GM23338 (cell line): ENCODE measurements around the gene TSHZ3. TPM values are rescaled to one million over a fixed set of nuclear protein-coding genes. Genes with fewer than 3 reads are reported as not detected.

Source experiments
- ATAC-seq: fragments of 200-7000 bp; cut with Tn5 transposase; 3 replicates; pipeline ENCODE4 v1.9.1; 2020
- DNase-seq: peaks from one replicate; pipeline ENCODE4 v3.0.0-alpha.2; 2015; ENCODE audit warnings: low spot score
- H2AFZ ChIP-seq: fragments of 200-600 bp; sonication (generic); 2 replicates; pipeline ENCODE4 v1.8.0; 2016; ENCODE audit warnings: antibody characterized with exemption, mild to moderate bottlenecking, moderate library complexity
- H3F3A ChIP-seq: fragments of 200-600 bp; sonication (generic); replicated peaks from 2 replicates; pipeline ENCODE4 v1.8.0; 2017; ENCODE audit warnings: antibody characterized with exemption, mixed run types, low read depth
- H3K27ac ChIP-seq: fragments of 200-600 bp; sonication (generic); 2 replicates; pipeline ENCODE4 v1.6.1; 2016; ENCODE audit warnings: low read depth
- H3K27me3 ChIP-seq: fragments of 200-600 bp; sonication (generic); 2 replicates; pipeline ENCODE4 v1.8.0; 2016; ENCODE audit warnings: mild to moderate bottlenecking, mixed run types, moderate library complexity; ENCODE audit not compliant: insufficient read depth
- H3K36me3 ChIP-seq: fragments of 200-600 bp; sonication (generic); 2 replicates; pipeline ENCODE4 v1.8.0; 2016; ENCODE audit warnings: mild to moderate bottlenecking; ENCODE audit not compliant: insufficient read depth
- H3K4me1 ChIP-seq: fragments of 200-600 bp; sonication (generic); 2 replicates; pipeline ENCODE4 v1.8.0; 2016; ENCODE audit warnings: mild to moderate bottlenecking, moderate library complexity; ENCODE audit not compliant: insufficient read depth
- H3K4me2 ChIP-seq: fragments of 200-600 bp; sonication (generic); 2 replicates; pipeline ENCODE4 v1.7.1; 2017; ENCODE audit warnings: mixed run types
- H3K4me3 ChIP-seq: fragments of 200-600 bp; sonication (generic); 2 replicates; pipeline ENCODE4 v1.6.1; 2016; ENCODE audit warnings: mixed run types
- H3K79me2 ChIP-seq: fragments of 200-600 bp; sonication (generic); replicated peaks from 2 replicates; pipeline ENCODE4 v1.8.0; 2017; ENCODE audit warnings: mild to moderate bottlenecking; ENCODE audit not compliant: insufficient read depth
- H3K9me2 ChIP-seq: fragments of 200-600 bp; sonication (generic); 2 replicates; pipeline ENCODE4 v1.8.0; 2017; ENCODE audit not compliant: insufficient read depth
- H4K20me1 ChIP-seq: fragments of 200-600 bp; sonication (generic); replicated peaks from 2 replicates; pipeline ENCODE4 v1.8.0; 2017; ENCODE audit warnings: mild to moderate bottlenecking; ENCODE audit not compliant: insufficient read depth
- H3K27ac Mint-ChIP-seq: 2 replicates; pipeline ENCODE4 v1.8.0; 2020; ENCODE audit warnings: inconsistent platforms, mild to moderate bottlenecking, moderate library complexity, mixed read lengths
- H3K27me3 Mint-ChIP-seq: 3 replicates; pipeline ENCODE4 v1.8.0; 2022; ENCODE audit warnings: low read depth, mild to moderate bottlenecking, moderate library complexity, mixed read lengths, inconsistent platforms; ENCODE audit not compliant: insufficient read depth, poor library complexity
- H3K36me3 Mint-ChIP-seq: 3 replicates; pipeline ENCODE4 v1.8.0; 2021; ENCODE audit warnings: low read depth, mild to moderate bottlenecking, inconsistent platforms, moderate library complexity, mixed read lengths
- H3K4me1 Mint-ChIP-seq: 3 replicates; pipeline ENCODE4 v1.8.0; 2020; ENCODE audit warnings: mild to moderate bottlenecking, inconsistent platforms, mixed read lengths
- H3K4me3 Mint-ChIP-seq: 3 replicates; pipeline ENCODE4 v1.8.0; 2021; ENCODE audit warnings: moderate library complexity, mild to moderate bottlenecking, inconsistent platforms, mixed read lengths
- H3K9me3 Mint-ChIP-seq: 3 replicates; pipeline ENCODE4 v1.8.0; 2020; ENCODE audit warnings: moderate library complexity, mild to moderate bottlenecking, inconsistent platforms, mixed read lengths
- CREB1 ChIP-seq: fragments of 250-450 bp; sonication (Bioruptor Pico); IDR thresholded peaks from 2 replicates; pipeline ENCODE4 v1.5.0; 2020; ENCODE audit warnings: low read depth, mild to moderate bottlenecking, moderate library complexity
- EZH2 ChIP-seq: fragments of 200-600 bp; sonication (generic); IDR thresholded peaks from one replicate; pipeline ENCODE4 v1.8.0; 2017; ENCODE audit warnings: antibody characterized with exemption, mild to moderate bottlenecking, low read depth; ENCODE audit not compliant: unreplicated experiment
- polyA plus RNA-seq: library from polyadenylated mRNA; unstranded; fragments of >200 nt; fragmentation: Nextera tagmentation; extraction: Ambion mirVana; gene quantifications from 2 replicates; pipeline ENCODE4 v1.2.1, GENCODE V29; 2016
- total RNA-seq: library from RNA; depleted of rRNA; stranded (reverse); fragments of >200 nt; shearing (Covaris generic); gene quantifications from 2 replicates; pipeline ENCODE4 v1.2.3, GENCODE V29; 2014
- TF ChIP-seq, protein P1 (sequence below): fragments of 250-450 bp; sonication (Bioruptor Pico); IDR thresholded peaks from 2 replicates; pipeline ENCODE4 v1.5.0; 2020; ENCODE audit warnings: mild to moderate bottlenecking, moderate library complexity
- TF ChIP-seq, protein P2 (sequence below): IDR thresholded peaks from one replicate; pipeline ENCODE4 v1.6.1; 2018; ENCODE audit warnings: antibody characterized with exemption; ENCODE audit not compliant: unreplicated experiment
- TF ChIP-seq, protein P3 (sequence below): IDR thresholded peaks from 2 replicates; pipeline ENCODE4 v1.6.1; 2016; ENCODE audit warnings: antibody characterized with exemption

Gene TSHZ3
- total and polyA plus RNA-seq, 2 experiments from 2014 or later: 3.8 to 8.9 TPM

DNA sequence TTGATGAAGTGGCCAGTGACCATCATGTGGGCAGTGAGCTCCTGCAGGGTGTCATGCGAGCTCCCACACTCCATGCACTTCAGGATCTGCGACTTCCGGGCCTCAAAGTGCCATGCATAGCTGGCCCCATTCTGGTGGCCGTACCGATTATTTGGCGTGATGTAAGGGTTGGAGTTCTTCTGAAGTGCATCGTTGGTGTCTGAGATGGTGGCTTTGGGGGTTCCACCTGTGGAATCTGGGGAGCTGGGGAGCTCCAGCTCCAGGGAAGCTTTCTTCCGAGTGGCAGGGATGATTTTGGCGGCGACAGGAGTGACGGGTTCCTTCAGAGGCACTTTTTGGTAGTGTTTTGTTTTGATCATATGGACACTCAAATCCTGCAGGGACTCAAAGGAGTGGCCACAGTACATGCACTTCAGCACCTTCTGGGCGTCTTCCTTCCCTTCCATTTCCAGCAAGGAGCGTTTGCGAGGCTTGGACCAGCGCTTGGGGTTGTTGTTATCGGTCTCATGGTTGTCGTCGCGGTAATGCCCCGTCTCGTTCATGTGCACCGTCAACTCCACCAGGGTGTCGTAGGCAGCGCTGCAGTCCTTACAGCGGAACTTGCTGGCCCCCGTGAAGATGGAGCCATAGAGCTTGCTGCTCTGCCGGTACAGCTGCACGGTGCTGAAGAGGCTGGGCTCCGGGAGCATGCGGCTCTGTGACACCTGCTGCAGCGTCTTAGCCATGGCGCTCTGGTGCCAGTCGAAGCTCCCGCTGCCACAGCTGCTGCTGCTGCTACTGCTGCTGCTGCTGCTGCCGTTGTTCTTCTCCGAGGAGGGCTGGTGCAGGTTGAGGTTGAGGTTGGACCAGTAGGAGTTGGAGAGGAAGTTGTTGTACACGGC lies 70.4 kb downstream of the TSHZ3 start (continued):
- TF ChIP-seq, protein P1, sequence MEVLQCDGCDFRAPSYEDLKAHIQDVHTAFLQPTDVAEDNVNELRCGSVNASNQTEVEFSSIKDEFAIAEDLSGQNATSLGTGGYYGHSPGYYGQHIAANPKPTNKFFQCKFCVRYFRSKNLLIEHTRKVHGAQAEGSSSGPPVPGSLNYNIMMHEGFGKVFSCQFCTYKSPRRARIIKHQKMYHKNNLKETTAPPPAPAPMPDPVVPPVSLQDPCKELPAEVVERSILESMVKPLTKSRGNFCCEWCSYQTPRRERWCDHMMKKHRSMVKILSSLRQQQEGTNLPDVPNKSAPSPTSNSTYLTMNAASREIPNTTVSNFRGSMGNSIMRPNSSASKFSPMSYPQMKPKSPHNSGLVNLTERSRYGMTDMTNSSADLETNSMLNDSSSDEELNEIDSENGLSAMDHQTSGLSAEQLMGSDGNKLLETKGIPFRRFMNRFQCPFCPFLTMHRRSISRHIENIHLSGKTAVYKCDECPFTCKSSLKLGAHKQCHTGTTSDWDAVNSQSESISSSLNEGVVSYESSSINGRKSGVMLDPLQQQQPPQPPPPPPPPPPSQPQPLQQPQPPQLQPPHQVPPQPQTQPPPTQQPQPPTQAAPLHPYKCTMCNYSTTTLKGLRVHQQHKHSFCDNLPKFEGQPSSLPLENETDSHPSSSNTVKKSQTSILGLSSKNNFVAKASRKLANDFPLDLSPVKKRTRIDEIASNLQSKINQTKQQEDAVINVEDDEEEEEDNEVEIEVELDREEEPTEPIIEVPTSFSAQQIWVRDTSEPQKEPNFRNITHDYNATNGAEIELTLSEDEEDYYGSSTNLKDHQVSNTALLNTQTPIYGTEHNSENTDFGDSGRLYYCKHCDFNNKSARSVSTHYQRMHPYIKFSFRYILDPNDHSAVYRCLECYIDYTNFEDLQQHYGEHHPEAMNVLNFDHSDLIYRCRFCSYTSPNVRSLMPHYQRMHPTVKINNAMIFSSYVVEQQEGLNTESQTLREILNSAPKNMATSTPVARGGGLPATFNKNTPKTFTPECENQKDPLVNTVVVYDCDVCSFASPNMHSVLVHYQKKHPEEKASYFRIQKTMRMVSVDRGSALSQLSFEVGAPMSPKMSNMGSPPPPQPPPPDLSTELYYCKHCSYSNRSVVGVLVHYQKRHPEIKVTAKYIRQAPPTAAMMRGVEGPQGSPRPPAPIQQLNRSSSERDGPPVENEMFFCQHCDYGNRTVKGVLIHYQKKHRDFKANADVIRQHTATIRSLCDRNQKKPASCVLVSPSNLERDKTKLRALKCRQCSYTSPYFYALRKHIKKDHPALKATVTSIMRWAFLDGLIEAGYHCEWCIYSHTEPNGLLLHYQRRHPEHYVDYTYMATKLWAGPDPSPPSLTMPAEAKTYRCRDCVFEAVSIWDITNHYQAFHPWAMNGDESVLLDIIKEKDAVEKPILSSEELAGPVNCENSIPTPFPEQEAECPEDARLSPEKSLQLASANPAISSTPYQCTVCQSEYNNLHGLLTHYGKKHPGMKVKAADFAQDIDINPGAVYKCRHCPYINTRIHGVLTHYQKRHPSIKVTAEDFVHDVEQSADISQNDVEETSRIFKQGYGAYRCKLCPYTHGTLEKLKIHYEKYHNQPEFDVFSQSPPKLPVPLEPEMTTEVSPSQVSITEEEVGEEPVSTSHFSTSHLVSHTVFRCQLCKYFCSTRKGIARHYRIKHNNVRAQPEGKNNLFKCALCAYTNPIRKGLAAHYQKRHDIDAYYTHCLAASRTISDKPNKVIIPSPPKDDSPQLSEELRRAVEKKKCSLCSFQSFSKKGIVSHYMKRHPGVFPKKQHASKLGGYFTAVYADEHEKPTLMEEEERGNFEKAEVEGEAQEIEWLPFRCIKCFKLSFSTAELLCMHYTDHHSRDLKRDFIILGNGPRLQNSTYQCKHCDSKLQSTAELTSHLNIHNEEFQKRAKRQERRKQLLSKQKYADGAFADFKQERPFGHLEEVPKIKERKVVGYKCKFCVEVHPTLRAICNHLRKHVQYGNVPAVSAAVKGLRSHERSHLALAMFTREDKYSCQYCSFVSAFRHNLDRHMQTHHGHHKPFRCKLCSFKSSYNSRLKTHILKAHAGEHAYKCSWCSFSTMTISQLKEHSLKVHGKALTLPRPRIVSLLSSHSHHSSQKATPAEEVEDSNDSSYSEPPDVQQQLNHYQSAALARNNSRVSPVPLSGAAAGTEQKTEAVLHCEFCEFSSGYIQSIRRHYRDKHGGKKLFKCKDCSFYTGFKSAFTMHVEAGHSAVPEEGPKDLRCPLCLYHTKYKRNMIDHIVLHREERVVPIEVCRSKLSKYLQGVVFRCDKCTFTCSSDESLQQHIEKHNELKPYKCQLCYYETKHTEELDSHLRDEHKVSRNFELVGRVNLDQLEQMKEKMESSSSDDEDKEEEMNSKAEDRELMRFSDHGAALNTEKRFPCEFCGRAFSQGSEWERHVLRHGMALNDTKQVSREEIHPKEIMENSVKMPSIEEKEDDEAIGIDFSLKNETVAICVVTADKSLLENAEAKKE (CRISPR knock-in tag): no peak
- TF ChIP-seq, protein P2, sequence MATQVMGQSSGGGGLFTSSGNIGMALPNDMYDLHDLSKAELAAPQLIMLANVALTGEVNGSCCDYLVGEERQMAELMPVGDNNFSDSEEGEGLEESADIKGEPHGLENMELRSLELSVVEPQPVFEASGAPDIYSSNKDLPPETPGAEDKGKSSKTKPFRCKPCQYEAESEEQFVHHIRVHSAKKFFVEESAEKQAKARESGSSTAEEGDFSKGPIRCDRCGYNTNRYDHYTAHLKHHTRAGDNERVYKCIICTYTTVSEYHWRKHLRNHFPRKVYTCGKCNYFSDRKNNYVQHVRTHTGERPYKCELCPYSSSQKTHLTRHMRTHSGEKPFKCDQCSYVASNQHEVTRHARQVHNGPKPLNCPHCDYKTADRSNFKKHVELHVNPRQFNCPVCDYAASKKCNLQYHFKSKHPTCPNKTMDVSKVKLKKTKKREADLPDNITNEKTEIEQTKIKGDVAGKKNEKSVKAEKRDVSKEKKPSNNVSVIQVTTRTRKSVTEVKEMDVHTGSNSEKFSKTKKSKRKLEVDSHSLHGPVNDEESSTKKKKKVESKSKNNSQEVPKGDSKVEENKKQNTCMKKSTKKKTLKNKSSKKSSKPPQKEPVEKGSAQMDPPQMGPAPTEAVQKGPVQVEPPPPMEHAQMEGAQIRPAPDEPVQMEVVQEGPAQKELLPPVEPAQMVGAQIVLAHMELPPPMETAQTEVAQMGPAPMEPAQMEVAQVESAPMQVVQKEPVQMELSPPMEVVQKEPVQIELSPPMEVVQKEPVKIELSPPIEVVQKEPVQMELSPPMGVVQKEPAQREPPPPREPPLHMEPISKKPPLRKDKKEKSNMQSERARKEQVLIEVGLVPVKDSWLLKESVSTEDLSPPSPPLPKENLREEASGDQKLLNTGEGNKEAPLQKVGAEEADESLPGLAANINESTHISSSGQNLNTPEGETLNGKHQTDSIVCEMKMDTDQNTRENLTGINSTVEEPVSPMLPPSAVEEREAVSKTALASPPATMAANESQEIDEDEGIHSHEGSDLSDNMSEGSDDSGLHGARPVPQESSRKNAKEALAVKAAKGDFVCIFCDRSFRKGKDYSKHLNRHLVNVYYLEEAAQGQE: no peak

DNA sequence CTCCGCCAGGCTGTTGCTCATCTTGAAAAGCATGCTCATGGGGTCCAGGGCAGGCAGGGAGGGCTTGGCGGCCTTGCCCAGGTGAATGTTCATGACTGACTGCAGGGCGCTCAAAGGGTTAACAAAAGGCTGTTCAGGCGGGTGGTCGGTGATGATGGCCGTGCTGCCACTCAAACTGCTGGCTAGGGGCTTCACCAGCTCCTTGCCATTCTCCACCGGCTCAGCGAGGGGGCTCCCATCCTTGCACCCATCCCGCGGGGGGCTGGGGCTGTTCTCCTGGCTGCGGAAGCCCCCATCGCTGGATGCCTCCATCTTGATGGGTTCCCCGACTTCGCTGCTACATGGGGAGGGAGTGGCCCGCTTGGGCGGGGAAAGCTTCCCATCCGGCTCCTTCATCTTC lies 71.7 kb downstream of the TSHZ3 start:
- no peak overlapping the region for H3K4me3 Mint-ChIP-seq
- Histone ChIP-seq H4K20me1 (no peaks in the 10 kb centered on the region), H3K4me1 (peaks cover 14% of the 10 kb centered on the region; the same call in 1 of the 2 replicates), H3F3A (no peaks in the 10 kb centered on the region), H3K9me2 (no peaks in the 10 kb centered on the region), H3K79me2 (peaks cover 7% of the 10 kb centered on the region; the same call in 1 of the 2 replicates), H3K27ac (no peak overlapping the region), H3K36me3 (no peaks in the 10 kb centered on the region), H3K27me3 (no peaks in the 10 kb centered on the region), H3K4me3 (no peak overlapping the region), H2AFZ (no peak overlapping the region), H3K4me2 (no peak overlapping the region)
- DNase-seq (no peak), ATAC-seq (no peak)
- TF ChIP-seq CREB1 (CRISPR knock-in tag) (no peak), EZH2 (no peak)
- TF ChIP-seq, protein P2: no peak
- TF ChIP-seq, protein P3, sequence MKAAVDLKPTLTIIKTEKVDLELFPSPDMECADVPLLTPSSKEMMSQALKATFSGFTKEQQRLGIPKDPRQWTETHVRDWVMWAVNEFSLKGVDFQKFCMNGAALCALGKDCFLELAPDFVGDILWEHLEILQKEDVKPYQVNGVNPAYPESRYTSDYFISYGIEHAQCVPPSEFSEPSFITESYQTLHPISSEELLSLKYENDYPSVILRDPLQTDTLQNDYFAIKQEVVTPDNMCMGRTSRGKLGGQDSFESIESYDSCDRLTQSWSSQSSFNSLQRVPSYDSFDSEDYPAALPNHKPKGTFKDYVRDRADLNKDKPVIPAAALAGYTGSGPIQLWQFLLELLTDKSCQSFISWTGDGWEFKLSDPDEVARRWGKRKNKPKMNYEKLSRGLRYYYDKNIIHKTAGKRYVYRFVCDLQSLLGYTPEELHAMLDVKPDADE: no peak
- peaks cover 33% of the 10 kb centered on the region for H3K36me3 Mint-ChIP-seq
- H3K27ac Mint-ChIP-seq: no peak overlapping the region
- H3K4me1 Mint-ChIP-seq: peaks cover 37% of the 10 kb centered on the region
- no peaks in the 10 kb centered on the region for H3K9me3 Mint-ChIP-seq
- peaks cover 3% of the 10 kb centered on the region for H3K27me3 Mint-ChIP-seq
